Mesenchymal stem cell (in vitro differentiated cells and primary cell): ENCODE results near the gene LIPC.

Experiments
- DNase-seq: peaks from one replicate; pipeline ENCODE4 v3.0.0-alpha.2; 2013
- H2AFZ ChIP-seq: one replicate; pipeline ENCODE4 v1.6.1; 2013; ENCODE audit warnings: low read depth, mild to moderate bottlenecking, control low read depth, inconsistent platforms, low read length, moderate library complexity
- H2AK5ac ChIP-seq: 2 replicates; pipeline ENCODE4 v1.6.1; 2013; ENCODE audit warnings: low read length, moderate library complexity, mild to moderate bottlenecking, inconsistent platforms; ENCODE audit not compliant: severe bottlenecking
- H2BK120ac ChIP-seq: one replicate; pipeline ENCODE4 v1.6.1; 2013; ENCODE audit warnings: low read depth, mild to moderate bottlenecking, inconsistent platforms, low read length, moderate library complexity
- H2BK12ac ChIP-seq, 2 experiments: one replicate each; pipeline ENCODE4 v1.6.1; 2013; ENCODE audit warnings: inconsistent platforms in 2 of 2, low read length in 2 of 2, mild to moderate bottlenecking in 2 of 2, moderate library complexity in 2 of 2, control low read depth in 1 of 2
- H2BK15ac ChIP-seq: one replicate; pipeline ENCODE4 v1.6.1; 2013; ENCODE audit warnings: mild to moderate bottlenecking, low read depth, inconsistent platforms; ENCODE audit not compliant: poor library complexity, severe bottlenecking
- H2BK5ac ChIP-seq: 2 replicates; pipeline ENCODE4 v1.6.1; 2013; ENCODE audit warnings: low read depth, mild to moderate bottlenecking, low read length, control low read depth, inconsistent platforms; ENCODE audit not compliant: poor library complexity, severe bottlenecking
- H3K14ac ChIP-seq, 2 experiments: one replicate each; pipeline ENCODE4 v1.6.1; 2013; ENCODE audit warnings: inconsistent platforms in 2 of 2, low read length in 2 of 2, control low read depth in 1 of 2, mild to moderate bottlenecking in 1 of 2, moderate library complexity in 1 of 2
- H3K18ac ChIP-seq, 2 experiments: one replicate each; pipeline ENCODE4 v1.6.1; 2013; ENCODE audit warnings: inconsistent platforms in 2 of 2, low read length in 2 of 2, control low read depth in 1 of 2, low read depth in 1 of 2, mild to moderate bottlenecking in 1 of 2
- H3K23ac ChIP-seq, 2 experiments: one replicate each; pipeline ENCODE4 v1.6.1; 2013; ENCODE audit warnings: inconsistent platforms in 2 of 2, low read length in 2 of 2, mild to moderate bottlenecking in 2 of 2, moderate library complexity in 2 of 2, control low read depth in 1 of 2
- H3K27ac ChIP-seq: 2 replicates; pipeline ENCODE4 v1.5.1; 2013; ENCODE audit warnings: mild to moderate bottlenecking, moderate library complexity, low read length, control low read depth, inconsistent platforms; ENCODE audit not compliant: poor library complexity, severe bottlenecking
- H3K27me3 ChIP-seq, 2 experiments: 2 replicates each; pipeline versions ENCODE4 v1.6.1 to v1.7.0; 2013; ENCODE audit warnings: low read length in 2 of 2, mild to moderate bottlenecking in 2 of 2, moderate library complexity in 2 of 2, control low read depth in 1 of 2, inconsistent platforms in 1 of 2; ENCODE audit not compliant: control insufficient read depth in 1 of 2, insufficient read depth in 1 of 2
- H3K36me3 ChIP-seq, 2 experiments: 2 replicates each; pipeline versions ENCODE4 v1.6.1 to v1.7.0; 2013; ENCODE audit warnings: low read length in 2 of 2, control low read depth in 1 of 2, inconsistent platforms in 1 of 2, low read depth in 1 of 2, mild to moderate bottlenecking in 1 of 2; ENCODE audit not compliant: insufficient read depth in 2 of 2, control insufficient read depth in 1 of 2
- H3K4ac ChIP-seq, 2 experiments: one replicate each; pipeline ENCODE4 v1.6.1; 2013; ENCODE audit warnings: inconsistent platforms in 2 of 2, low read length in 2 of 2, mild to moderate bottlenecking in 2 of 2, moderate library complexity in 2 of 2, control low read depth in 1 of 2, low read depth in 1 of 2
- H3K4me1 ChIP-seq: 2 replicates; pipeline ENCODE4 v1.6.1; 2013; ENCODE audit warnings: low read depth, low read length, control low read depth; ENCODE audit not compliant: control insufficient read depth, insufficient read depth
- H3K4me2 ChIP-seq: 2 replicates; pipeline ENCODE4 v1.6.1; 2013; ENCODE audit warnings: low read length, mild to moderate bottlenecking, inconsistent platforms; ENCODE audit not compliant: poor library complexity, severe bottlenecking
- H3K4me3 ChIP-seq, 2 experiments: 2 replicates each; pipeline versions ENCODE4 v1.5.1 to v1.7.0; 2013; ENCODE audit warnings: low read length in 2 of 2, mild to moderate bottlenecking in 2 of 2, control low read depth in 1 of 2, low read depth in 1 of 2; ENCODE audit not compliant: insufficient read depth in 1 of 2
- H3K79me1 ChIP-seq: replicated peaks from 2 replicates; pipeline ENCODE4 v1.6.1; 2013; ENCODE audit warnings: mild to moderate bottlenecking, control low read depth, low read length, inconsistent platforms; ENCODE audit not compliant: poor library complexity, severe bottlenecking
- H3K9ac ChIP-seq: 2 replicates; pipeline ENCODE4 v1.7.0; 2013; ENCODE audit warnings: mild to moderate bottlenecking, low read length, moderate library complexity
- H3K9me3 ChIP-seq: 2 replicates; pipeline ENCODE4 v1.7.0; 2013; ENCODE audit warnings: mild to moderate bottlenecking, low read length; ENCODE audit not compliant: control insufficient read depth
- H4K8ac ChIP-seq: one replicate; pipeline ENCODE4 v1.6.1; 2013; ENCODE audit warnings: inconsistent platforms, mild to moderate bottlenecking, low read length, moderate library complexity
- H4K91ac ChIP-seq: one replicate; pipeline ENCODE4 v1.6.1; 2013; ENCODE audit warnings: mild to moderate bottlenecking, low read length, inconsistent platforms
- WGBS: methylation state at CpG from one replicate; pipeline ENCODE4 v1.1.7; 2013; ENCODE audit warnings: mixed read lengths; 5-methylcytosine and 5-hydroxymethylcytosine counted together

LIPC gene

GRCh38 chr15:58413253-58413652, 18.5 kb upstream of the LIPC start:
- Histone ChIP-seq H2BK12ac (no peak overlapping the region), H3K27me3 (no peaks in the 10 kb centered on the region), H3K18ac (no peak overlapping the region), H3K36me3 (no peaks in the 10 kb centered on the region), H2AK5ac (no peak overlapping the region), H3K9me3 (no peaks in the 10 kb centered on the region), H3K14ac (no peak overlapping the region), H3K9ac (no peak overlapping the region), H4K91ac (no peak overlapping the region), H4K8ac (no peak overlapping the region), H3K4me1 (no peaks in the 10 kb centered on the region), H2BK120ac (no peak overlapping the region), H2AFZ (no peak overlapping the region), H3K79me1 (no peaks in the 10 kb centered on the region), H3K4me3 (no peak overlapping the region), H3K27ac (no peak overlapping the region), H2BK15ac (no peak overlapping the region), H3K23ac (no peak overlapping the region), H3K4me2 (no peak overlapping the region), H2BK5ac (no peak overlapping the region), H3K4ac (no peak overlapping the region)
- WGBS = 97% methylated on average over 3 of the region's 3 CpGs
- no peak for DNase-seq

GRCh38 chr15:58415636-58416035, 16.2 kb upstream of the LIPC start:
- Histone ChIP-seq H3K9ac (no peak overlapping the region), H3K4me2 (no peak overlapping the region)
- 100% methylated on average over 1 of the region's 3 CpGs for WGBS

GRCh38 chr15:58416963-58417362, 14.8 kb upstream of the LIPC start:
- Histone ChIP-seq H2BK5ac (no peak overlapping the region), H3K18ac (no peak overlapping the region), H3K27ac (no peak overlapping the region), H3K9me3 (no peaks in the 10 kb centered on the region), H2BK15ac (no peak overlapping the region), H2BK12ac (no peak overlapping the region), H3K79me1 (no peaks in the 10 kb centered on the region), H4K91ac (no peak overlapping the region), H4K8ac (no peak overlapping the region), H3K36me3 (no peaks in the 10 kb centered on the region), H2AK5ac (no peak overlapping the region), H3K4ac (no peak overlapping the region), H3K27me3 (no peaks in the 10 kb centered on the region), H3K23ac (no peak overlapping the region), H2BK120ac (no peak overlapping the region), H3K4me1 (peaks cover 1% of the 10 kb centered on the region), H3K4me2 (no peak overlapping the region), H3K14ac (no peak overlapping the region), H3K9ac (no peak overlapping the region), H3K4me3 (no peak overlapping the region), H2AFZ (no peak overlapping the region)
- WGBS = 100% methylated on average over 1 of the region's 5 CpGs
- DNase-seq = no peak

More at GRCh38 chr15:58415636-58416035, 16.2 kb upstream of the LIPC start:
- Histone ChIP-seq H3K14ac (no peak overlapping the region), H3K36me3 (no peaks in the 10 kb centered on the region), H2BK12ac (no peak overlapping the region), H4K91ac (no peak overlapping the region), H3K4me1 (peaks cover under 1% of the 10 kb centered on the region), H2BK15ac (no peak overlapping the region), H2BK5ac (no peak overlapping the region), H3K27ac (no peak overlapping the region), H2BK120ac (no peak overlapping the region), H3K18ac (no peak overlapping the region), H2AK5ac (no peak overlapping the region), H3K9me3 (no peaks in the 10 kb centered on the region), H3K4me3 (no peak overlapping the region), H4K8ac (no peak overlapping the region), H2AFZ (no peak overlapping the region), H3K79me1 (no peaks in the 10 kb centered on the region), H3K4ac (no peak overlapping the region), H3K27me3 (no peaks in the 10 kb centered on the region), H3K23ac (no peak overlapping the region)
- no peak for DNase-seq

GRCh38 chr15:58418135-58418534, 13.7 kb upstream of the LIPC start:
- Histone ChIP-seq H3K4me3 (no peak overlapping the region), H3K14ac (no peak overlapping the region), H3K4ac (no peak overlapping the region), H3K4me2 (no peak overlapping the region), H3K9me3 (no peaks in the 10 kb centered on the region), H3K27ac (no peak overlapping the region), H2AFZ (no peak overlapping the region), H3K18ac (no peak overlapping the region), H2BK120ac (no peak overlapping the region), H4K91ac (no peak overlapping the region), H3K79me1 (no peaks in the 10 kb centered on the region), H2BK12ac (no peak overlapping the region), H3K23ac (no peak overlapping the region), H3K27me3 (no peaks in the 10 kb centered on the region), H2AK5ac (no peak overlapping the region), H3K4me1 (peaks cover 1% of the 10 kb centered on the region), H2BK15ac (no peak overlapping the region), H2BK5ac (no peak overlapping the region), H3K9ac (no peak overlapping the region), H4K8ac (no peak overlapping the region), H3K36me3 (no peaks in the 10 kb centered on the region)
- 92% methylated on average over 1 of the region's 1 CpG for WGBS
- DNase-seq = no peak
